MCF 10A (cell line): Measurements from ENCODE around the gene RGS7. TPM values are rescaled to one million over a fixed set of nuclear protein-coding genes. Genes with fewer than 3 reads are reported as not detected.
A peak's percentile ranks its signal among the peaks of the same experiment; 100 is the strongest.

ENCODE experiments used
- BruUV-seq: library from RNA; stranded (reverse); fragments of 400-500 nt; replicated peaks from 2 replicates; lab custom pipeline; 2021; lab: Mats Ljungman, UMichigan
- CTCF ChIA-PET: fragments of 300-600 bp; sonication (Branson Sonifier 250); formaldehyde crosslinking; extraction: SDS; loops from one replicate; lab custom pipeline; 2021; ENCODE audit warnings: antibody characterized with exemption, inconsistent platforms; lab: Yijun Ruan, JAX
- POLR2A ChIA-PET: fragments of 300-600, 350-650 bp; sonication (Branson Sonifier 250); formaldehyde crosslinking; extraction: SDS; loops from one replicate; lab custom pipeline; 2020; ENCODE audit warnings: antibody characterized with exemption, inconsistent platforms; lab: Yijun Ruan, JAX
- DNase-seq: peaks from one replicate; pipeline ENCODE4 v3.0.0-alpha.2; 2018; ENCODE audit not compliant: unreplicated experiment
- H3K27ac Mint-ChIP-seq: one replicate; pipeline ENCODE4 v1.8.0; 2022; ENCODE audit warnings: mild to moderate bottlenecking, low read depth, mixed read lengths; ENCODE audit not compliant: unreplicated experiment
- H3K27me3 Mint-ChIP-seq: one replicate; pipeline ENCODE4 v1.8.0; 2022; ENCODE audit warnings: mixed read lengths; ENCODE audit not compliant: insufficient read depth, unreplicated experiment
- H3K36me3 Mint-ChIP-seq: one replicate; pipeline ENCODE4 v1.8.0; 2022; ENCODE audit warnings: mild to moderate bottlenecking, moderate library complexity, mixed read lengths; ENCODE audit not compliant: insufficient read depth, unreplicated experiment
- H3K4me1 Mint-ChIP-seq: one replicate; pipeline ENCODE4 v1.8.0; 2022; ENCODE audit warnings: mixed read lengths; ENCODE audit not compliant: insufficient read depth, unreplicated experiment
- H3K4me3 Mint-ChIP-seq: one replicate; pipeline ENCODE4 v1.8.0; 2022; ENCODE audit warnings: mild to moderate bottlenecking, moderate library complexity, mixed read lengths; ENCODE audit not compliant: unreplicated experiment
- H3K9me3 Mint-ChIP-seq: one replicate; pipeline ENCODE4 v1.8.0; 2022; ENCODE audit warnings: mixed read lengths; ENCODE audit not compliant: unreplicated experiment
- intact Hi-C: fragments of 100-400 bp; cut with micrococcal nuclease; formaldehyde crosslinking; loops from 2 replicates; pipeline ENCODE4 v1.14.1; 2022
- total RNA-seq: library from RNA; stranded (reverse); gene quantifications from 2 replicates; pipeline ENCODE4 v1.2.3, GENCODE V29; 2022
- TF ChIP-seq, protein P1 (sequence below): fragments of 200-600 bp; IDR thresholded peaks from one replicate; pipeline ENCODE4 v1.8.0; 2022; ENCODE audit warnings: antibody characterized with exemption, mild to moderate bottlenecking; ENCODE audit not compliant: unreplicated experiment

RGS7 gene
- total RNA-seq, 1 experiment from 2014 or later = 0.42 TPM

- Mint-ChIP-seq H3K36me3 (peaks cover 6% of the 10 kb centered on the region), H3K4me3 (no peak overlapping the region), H3K4me1 (peaks cover 7% of the 10 kb centered on the region), H3K9me3 (peaks cover 8% of the 10 kb centered on the region), H3K27me3 (no peaks in the 10 kb centered on the region), H3K27ac (no peak overlapping the region)
- no TSS peak for BruUV-seq
- intact Hi-C loops = no loop called here
- ChIA-PET POLR2A (no interaction called here), CTCF (interaction anchor here (0.5 to 2.9 kb wide), 4 partner anchors 9 to 1829 kb away, joined by 3 to 21 read pairs (median 4); no protein-coding TSS in a partner anchor)
- TF ChIP-seq, protein P1, sequence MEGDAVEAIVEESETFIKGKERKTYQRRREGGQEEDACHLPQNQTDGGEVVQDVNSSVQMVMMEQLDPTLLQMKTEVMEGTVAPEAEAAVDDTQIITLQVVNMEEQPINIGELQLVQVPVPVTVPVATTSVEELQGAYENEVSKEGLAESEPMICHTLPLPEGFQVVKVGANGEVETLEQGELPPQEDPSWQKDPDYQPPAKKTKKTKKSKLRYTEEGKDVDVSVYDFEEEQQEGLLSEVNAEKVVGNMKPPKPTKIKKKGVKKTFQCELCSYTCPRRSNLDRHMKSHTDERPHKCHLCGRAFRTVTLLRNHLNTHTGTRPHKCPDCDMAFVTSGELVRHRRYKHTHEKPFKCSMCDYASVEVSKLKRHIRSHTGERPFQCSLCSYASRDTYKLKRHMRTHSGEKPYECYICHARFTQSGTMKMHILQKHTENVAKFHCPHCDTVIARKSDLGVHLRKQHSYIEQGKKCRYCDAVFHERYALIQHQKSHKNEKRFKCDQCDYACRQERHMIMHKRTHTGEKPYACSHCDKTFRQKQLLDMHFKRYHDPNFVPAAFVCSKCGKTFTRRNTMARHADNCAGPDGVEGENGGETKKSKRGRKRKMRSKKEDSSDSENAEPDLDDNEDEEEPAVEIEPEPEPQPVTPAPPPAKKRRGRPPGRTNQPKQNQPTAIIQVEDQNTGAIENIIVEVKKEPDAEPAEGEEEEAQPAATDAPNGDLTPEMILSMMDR = no peak
- DNase-seq = peak; percentile 17
These were observed 478.4 kb downstream of the RGS7 start for GRCh38 chr1:240878631-240879030.

GRCh38 chr1:240877605-240878004 lies 479.4 kb downstream of the RGS7 start:
- ChIA-PET CTCF (interaction anchor here (0.6 to 2.9 kb wide), 5 partner anchors 10 to 608 kb away, joined by 3 to 21 read pairs (median 5); no protein-coding TSS in a partner anchor), POLR2A (interaction anchor here (1.8 kb wide), 1 partner anchor 10 kb away, joined by 7 read pairs; no protein-coding TSS in a partner anchor)
- TF ChIP-seq, protein P1 = no peak
- H3K36me3 Mint-ChIP-seq = peaks cover 6% of the 10 kb centered on the region
- intact Hi-C loops = no loop called here
- H3K4me1 Mint-ChIP-seq = peaks cover 7% of the 10 kb centered on the region
- no peaks in the 10 kb centered on the region for H3K27me3 Mint-ChIP-seq
- DNase-seq = no peak
- peaks cover 8% of the 10 kb centered on the region for H3K9me3 Mint-ChIP-seq
- H3K27ac Mint-ChIP-seq = peak overlapping the region; percentile 1
- no peak overlapping the region for H3K4me3 Mint-ChIP-seq
- BruUV-seq = no TSS peak

GRCh38 chr1:240876071-240876470 lies 480.9 kb downstream of the RGS7 start:
- H3K27me3 Mint-ChIP-seq = no peaks in the 10 kb centered on the region
- intact Hi-C loops = no loop called here
- no TSS peak for BruUV-seq
- no peak overlapping the region for H3K4me3 Mint-ChIP-seq
- peaks cover 8% of the 10 kb centered on the region for H3K9me3 Mint-ChIP-seq
- POLR2A ChIA-PET = interaction anchor here (1.8 kb wide), 1 partner anchor 12 kb away, joined by 7 read pairs; no protein-coding TSS in a partner anchor
- peaks cover 6% of the 10 kb centered on the region for H3K36me3 Mint-ChIP-seq
- TF ChIP-seq, protein P1 = no peak
- DNase-seq = no peak
- peaks cover 7% of the 10 kb centered on the region for H3K4me1 Mint-ChIP-seq
- no peak overlapping the region for H3K27ac Mint-ChIP-seq
- CTCF ChIA-PET = interaction anchor here (0.6 to 2.9 kb wide), 5 partner anchors 12 to 144 kb away, joined by 3 to 21 read pairs (median 4); no protein-coding TSS in a partner anchor

DNA sequence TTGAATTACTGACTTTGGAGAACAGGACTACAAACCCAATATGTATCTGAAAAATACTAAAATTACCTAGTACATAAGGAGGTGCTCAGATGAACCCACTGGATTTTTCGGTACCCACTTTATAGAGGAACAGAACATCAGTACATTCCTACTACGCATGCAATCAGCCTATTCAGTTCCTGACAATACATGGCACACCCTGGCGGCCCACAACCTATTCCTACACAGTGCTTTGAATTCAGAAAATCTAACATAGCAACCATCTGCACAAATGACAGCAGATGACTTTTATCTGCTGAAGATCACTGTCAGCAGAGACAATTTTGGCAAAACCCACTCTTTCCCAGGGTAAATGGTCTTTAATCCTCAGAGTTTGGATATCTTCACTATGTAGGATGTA lies 487.9 kb downstream of the RGS7 start:
- H3K9me3 Mint-ChIP-seq = no peaks in the 10 kb centered on the region

More for the DNA sequence above, 487.9 kb downstream of the RGS7 start:
- no TSS peak for BruUV-seq
- ChIA-PET POLR2A (no interaction called here), CTCF (interaction anchor here (0.6 to 0.8 kb wide), 2 partner anchors 19 to 136 kb away, joined by 3 read pairs; no protein-coding TSS in a partner anchor)
- H3K4me1 Mint-ChIP-seq = no peaks in the 10 kb centered on the region
- TF ChIP-seq, protein P1 = no peak
- no peaks in the 10 kb centered on the region for H3K27me3 Mint-ChIP-seq
- H3K36me3 Mint-ChIP-seq = no peaks in the 10 kb centered on the region
- H3K27ac Mint-ChIP-seq = no peak overlapping the region
- no peak overlapping the region for H3K4me3 Mint-ChIP-seq
- intact Hi-C loops = no loop called here
- DNase-seq = no peak
